Measurements from ENCODE around the gene SPSB2. TPM values are rescaled to one million over a fixed set of nuclear protein-coding genes. Genes with fewer than 3 reads are reported as not detected.
"Not testable (repeated sequence)": the region's sequence is repeated elsewhere in the genome, so short reads cannot be mapped to it uniquely, and the experiment has no call there.

The SPSB2 gene
- total and polyA plus RNA-seq, 3 donors from 2014 or later, result 11.6 to 22.0 (median 21.3) TPM

GRCh38 chr12:6868211-6869048, 4.7 kb downstream of the SPSB2 start:
- TF ChIP-seq CTCF (IDR thresholded peaks at IDR 0.05) (no peak), POLR2A (IDR thresholded peaks at IDR 0.05) (no peak)
- no peak for DNase-seq

GRCh38 chr12:6867413-6868210, 5.5 kb downstream of the SPSB2 start, which contains the start of gene TPI1:
Gene TPI1 (plus strand): TSS chr12:6867531. CDS start chr12:6867567, 36 bp downstream.
- H3K27ac ChIP-seq, result peak within 1 kb of the TSS; percentile 90 to 95
- no peaks in the 10 kb centered on the region for H3K9me3 ChIP-seq

More at GRCh38 chr12:6868211-6869048, 4.7 kb downstream of the SPSB2 start:
- Histone ChIP-seq H3K9me3 (no peaks in the 10 kb centered on the region), H3K4me3 (peak overlapping the region; percentile 90), H3K27me3 (no peaks in the 10 kb centered on the region), H3K4me1 (peaks cover 35% of the 10 kb centered on the region), H3K36me3 (ENCODE audit: low read depth, missing control alignments) (no peaks in the 10 kb centered on the region), H3K27ac (peak overlapping the region; percentile 90 to 95)
- intact Hi-C loops (cut with DNase I; ENCODE audit: low total_unique reads), result no loop called here
- WGBS, 2 donors, result 3 to 4% methylated on average over 19 to 22 of the region's 22 CpGs

GRCh38 chr12:6866920-6867412, 6.1 kb downstream of the SPSB2 start:
- intact Hi-C loops (cut with DNase I; ENCODE audit: low total_unique reads), result no loop called here
- no peak for DNase-seq
- H3K27ac ChIP-seq, result peak overlapping the region; percentile 90 to 95
- TF ChIP-seq CTCF (IDR thresholded peaks at IDR 0.05) (no peak), POLR2A (IDR thresholded peaks at IDR 0.05) (no peak)
- H3K4me3 ChIP-seq, result peak overlapping the region; percentile 90
- no peaks in the 10 kb centered on the region for H3K9me3 ChIP-seq
- H3K4me1 ChIP-seq, result peaks cover 29% of the 10 kb centered on the region
- no peaks in the 10 kb centered on the region for H3K36me3 ChIP-seq (ENCODE audit: low read depth, missing control alignments)
- WGBS, 2 donors, result 4 to 5% methylated on average over 5 to 30 of the region's 33 CpGs
- no peaks in the 10 kb centered on the region for H3K27me3 ChIP-seq

More at GRCh38 chr12:6867413-6868210, 5.5 kb downstream of the SPSB2 start, which contains the start of gene TPI1:
- Histone ChIP-seq H3K4me1 (peaks cover 35% of the 10 kb centered on the region), H3K4me3 (peak within 1 kb of the TSS; percentile 90), H3K27me3 (no peaks in the 10 kb centered on the region), H3K36me3 (ENCODE audit: low read depth, missing control alignments) (no peaks in the 10 kb centered on the region)
- TF ChIP-seq CTCF (IDR thresholded peaks at IDR 0.05) (no peak), POLR2A (IDR thresholded peaks at IDR 0.05) (peak; percentile 76)
- DNase-seq, result peak; percentile 90
- intact Hi-C loops (cut with DNase I; ENCODE audit: low total_unique reads), result no loop called here
- 0% methylated on average over 18 to 51 of the region's 86 CpGs for WGBS, 2 donors

- Histone ChIP-seq H3K27ac (peak overlapping the region; percentile 90 to 95), H3K27me3 (no peaks in the 10 kb centered on the region), H3K9me3 (no peaks in the 10 kb centered on the region), H3K4me3 (peak overlapping the region in 1 of 2 donors; percentile 90), H3K4me1 (peaks cover 23% of the 10 kb centered on the region), H3K36me3 (ENCODE audit: low read depth, missing control alignments) (no peaks in the 10 kb centered on the region)
- no peak for TF ChIP-seq CTCF (IDR thresholded peaks at IDR 0.05)
- no peak for TF ChIP-seq POLR2A (IDR thresholded peaks at IDR 0.05)
- no peak for DNase-seq
- WGBS, 2 donors, result 47 to 62% methylated on average over 16 to 19 of the region's 19 CpGs
- intact Hi-C loops (cut with DNase I; ENCODE audit: low total_unique reads), result no loop called here
These were observed 6.8 kb downstream of the SPSB2 start for GRCh38 chr12:6866163-6866919.

GRCh38 chr12:6865307-6865706, 7.8 kb downstream of the SPSB2 start:
- intact Hi-C loops (cut with DNase I; ENCODE audit: low total_unique reads); DNase-seq: not testable (repeated sequence)
- peaks cover 22% of the 10 kb centered on the region for H3K4me1 ChIP-seq

More at GRCh38 chr12:6865307-6865706, 7.8 kb downstream of the SPSB2 start:
- H3K9me3 ChIP-seq; H3K36me3 ChIP-seq (ENCODE audit: low read depth, missing control alignments); H3K27me3 ChIP-seq; H3K4me3 ChIP-seq; H3K27ac ChIP-seq: not testable (repeated sequence)
- WGBS, 2 donors, result 91 to 96% methylated on average over 5 of the region's 5 CpGs
